ENCODE measurements around the gene CRY1. TPM values are rescaled to one million over a fixed set of nuclear protein-coding genes. Genes with fewer than 3 reads are reported as not detected.
"Not testable (repeated sequence)": the region's sequence is repeated elsewhere in the genome, so short reads cannot be mapped to it uniquely, and the experiment has no call there.

CRY1 gene
- total and polyA plus RNA-seq, 2 of the 4 experiments (the other 2 are of a cell fraction) = 5.9 to 9.9 TPM

GRCh38 chr12:107108366-107108765 lies 15.0 kb upstream of the CRY1 start:
- H3K79me1 ChIP-seq (ENCODE audit: low read depth in 1 of 2, low read length in 2 of 2); BruUV-seq (replicated peaks); H2BK20ac ChIP-seq (ENCODE audit: low read depth, low read length); POLR2A ChIA-PET (ENCODE audit: unreplicated experiment); H3K9me1 ChIP-seq (ENCODE audit: insufficient read depth, low read length); H3K9me3 ChIP-seq (ENCODE audit: control insufficient read depth, insufficient read depth, low read length); dilution Hi-C loops (cut with HindIII; ENCODE audit: low sequenced_read_pairs, unreplicated experiment); H2BK15ac ChIP-seq (ENCODE audit: low read depth, low read length); H4K8ac ChIP-seq (ENCODE audit: low read depth in 2 of 2, low read length in 2 of 2); H3K4me1 ChIP-seq (ENCODE audit: control insufficient read depth, insufficient read depth, low read length); H4K20me1 ChIP-seq (ENCODE audit: insufficient read depth, low read length); H3K4me2 ChIP-seq (ENCODE audit: low read depth, low read length); H4K5ac ChIP-seq (ENCODE audit: low read depth, low read length); H3K4ac ChIP-seq (ENCODE audit: low read depth, low read length); H2BK120ac ChIP-seq (ENCODE audit: low read depth, low read length); H3K36me3 ChIP-seq (ENCODE audit: control insufficient read depth, insufficient read depth, low read length); H3K27ac ChIP-seq (ENCODE audit: insufficient read depth, low read length); H3K56ac ChIP-seq (ENCODE audit: extremely low read depth, insufficient read depth, low read length); H3K23ac ChIP-seq (ENCODE audit: low read depth, low read length); H3K18ac ChIP-seq (ENCODE audit: low read depth, low read length); in situ Hi-C loops (cut with MboI; ENCODE audit: low sequenced_read_pairs); H2BK5ac ChIP-seq (ENCODE audit: low read depth, low read length, poor library complexity, severe bottlenecking); H2AFZ ChIP-seq (replicated peaks; ENCODE audit: low read length, poor library complexity); H2AK5ac ChIP-seq (ENCODE audit: low read depth, low read length); CTCF ChIA-PET; H4K91ac ChIP-seq (ENCODE audit: insufficient read depth, low read depth, low read length); H3K9ac ChIP-seq (ENCODE audit: low read depth, low read length); ATAC-seq (ENCODE audit: low read depth); H3K14ac ChIP-seq (replicated peaks; ENCODE audit: low read depth, low read length); H3K4me3 ChIP-seq (ENCODE audit: insufficient read depth, low read depth, low read length); H2AK9ac ChIP-seq (replicated peaks; ENCODE audit: low read depth, low read length, poor library complexity); DNase-seq: not testable (repeated sequence)
- WGBS, 2 experiments (ENCODE audit: extremely low coverage in 2 of 2, insufficient read length in 1 of 2) = no CpG with 5 or more reads among the region's 1 CpG
- H3K27me3 ChIP-seq (ENCODE audit: control insufficient read depth, insufficient read depth, low read length) = peaks cover 20% of the 10 kb centered on the region
- intact Hi-C loops (cut with micrococcal nuclease) = loop anchor here (10.0 kb wide), 1 partner anchor 584 kb away; no protein-coding TSS in a partner anchor

All from IMR-90 (cell line).